ENCODE measurements around the gene LCA5L.
"Not testable (repeated sequence)": the region's sequence is repeated elsewhere in the genome, so short reads cannot be mapped to it uniquely, and the experiment has no call there.

Gene LCA5L

GRCh38 chr21:39452970-39453342 lies 7.4 kb upstream of the LCA5L start:
- intact Hi-C loops (cut with DNase I), result no loop called here
- peak in 25 of 42 donors; percentile 9 to 73 (median 43) for DNase-seq

GRCh38 chr21:39452207-39452969 lies 6.8 kb upstream of the LCA5L start:
- peak in 18 of 42 donors; percentile 15 to 69 (median 36) for DNase-seq
- intact Hi-C loops (cut with DNase I), result no loop called here

- peak in 37 of 42 donors; percentile 9 to 70 (median 48) for DNase-seq
- intact Hi-C loops (cut with DNase I), result no loop called here
These were observed 6.0 kb upstream of the LCA5L start, which contains the start of gene SH3BGR for GRCh38 chr21:39451332-39452206. Gene SH3BGR, plus strand, starts transcription at chr21:39451970. Its CDS starts 127 bp downstream, at chr21:39452097.

GRCh38 chr21:39447264-39447663 lies 1.7 kb upstream of the LCA5L start:
- no peak for DNase-seq
- intact Hi-C loops (cut with DNase I), result loop anchor here (5.0 kb wide), 1 partner anchor 65 kb away; no protein-coding TSS in a partner anchor

GRCh38 chr21:39444421-39445180 lies 977 bp downstream of the LCA5L start:
- intact Hi-C loops (cut with DNase I), result loop anchor here (2.0 to 5.0 kb wide), 2 partner anchors 58 to 68 kb away; no protein-coding TSS in a partner anchor
- DNase-seq, result peak in 31 of 42 donors; percentile 15 to 72 (median 48)

- DNase-seq, result peak in 27 of 42 donors; percentile 19 to 72 (median 50)
- intact Hi-C loops (cut with DNase I), result no loop called here
These were observed 3.8 kb downstream of the LCA5L start for GRCh38 chr21:39441502-39442475.

GRCh38 chr21:39439232-39439631 lies 6.3 kb downstream of the LCA5L start:
- no peak for DNase-seq
- intact Hi-C loops (cut with DNase I), result no loop called here

GRCh38 chr21:39434950-39435349 lies 10.6 kb downstream of the LCA5L start:
- intact Hi-C loops (cut with DNase I), result no loop called here
- no peak for DNase-seq

- DNase-seq, result no peak
- intact Hi-C loops (cut with DNase I), result no loop called here
These were observed 14.6 kb downstream of the LCA5L start for GRCh38 chr21:39430954-39431353.

GRCh38 chr21:39430457-39430856 lies 15.1 kb downstream of the LCA5L start:
- DNase-seq, result no peak
- intact Hi-C loops (cut with DNase I), result no loop called here

- intact Hi-C loops (cut with DNase I), result no loop called here
- DNase-seq, result no peak
These were observed 15.6 kb downstream of the LCA5L start for GRCh38 chr21:39430016-39430415.

- DNase-seq, result no peak
- intact Hi-C loops (cut with DNase I), result no loop called here
These were observed 16.1 kb downstream of the LCA5L start for GRCh38 chr21:39429445-39429844.

- no peak for DNase-seq
- intact Hi-C loops (cut with DNase I), result no loop called here
These were observed 22.9 kb downstream of the LCA5L start for GRCh38 chr21:39422527-39423241.

- intact Hi-C loops (cut with DNase I); DNase-seq: not testable (repeated sequence)
These were observed 26.4 kb downstream of the LCA5L start for GRCh38 chr21:39419204-39419603.

GRCh38 chr21:39406065-39406464 lies 39.5 kb downstream of the LCA5L start:
- no peak for DNase-seq
- intact Hi-C loops (cut with DNase I), result no loop called here

- intact Hi-C loops (cut with DNase I), result no loop called here
These were observed 45.4 kb downstream of the LCA5L start for GRCh38 chr21:39400173-39400572.

GRCh38 chr21:39397646-39398385 lies 47.8 kb downstream of the LCA5L start:
- no peak for DNase-seq
- intact Hi-C loops (cut with DNase I), result no loop called here

More at GRCh38 chr21:39400173-39400572, 45.4 kb downstream of the LCA5L start:
- no peak for DNase-seq
